HEK293T (cell line): ENCODE results near the gene LTBR.

Experiments used
- CTCF ChIA-PET: fragments of 350-600 bp; formaldehyde crosslinking; extraction: SDS; loops from one replicate; lab custom pipeline; 2021; ENCODE audit warnings: antibody characterized with exemption, inconsistent platforms; lab: Yijun Ruan, JAX
- POLR2A ChIA-PET: fragments of 350-600 bp; formaldehyde crosslinking; extraction: SDS; loops from one replicate; lab custom pipeline; 2020; ENCODE audit warnings: antibody characterized with exemption, inconsistent platforms; lab: Yijun Ruan, JAX
- DNase-seq: peaks from one replicate; pipeline ENCODE4 v3.0.0; 2012; ENCODE audit warnings: mixed read lengths; ENCODE audit errors: extremely low spot score
- ARNT ChIP-seq: fragments of 450-650 bp; IDR thresholded peaks from 2 replicates; pipeline ENCODE4 v1.6.1; 2017; ENCODE audit warnings: mild to moderate bottlenecking
- BHLHE40 ChIP-seq: fragments of 450-650 bp; IDR thresholded peaks from 2 replicates; pipeline ENCODE4 v1.6.1; 2016; ENCODE audit warnings: mild to moderate bottlenecking, moderate library complexity, borderline replicate concordance
- CTBP1 ChIP-seq: fragments of 450-650 bp; IDR thresholded peaks from 2 replicates; pipeline ENCODE4 v1.6.1; 2016; ENCODE audit warnings: borderline replicate concordance
- ELF4 ChIP-seq: fragments of 450-650 bp; IDR thresholded peaks from 2 replicates; pipeline ENCODE4 v1.6.1; 2017; ENCODE audit warnings: antibody characterized with exemption
- FOXA1 ChIP-seq: fragments of 450-650 bp; IDR thresholded peaks from 2 replicates; pipeline ENCODE4 v1.6.1; 2016; ENCODE audit warnings: mild to moderate bottlenecking
- FOXK2 ChIP-seq: fragments of 450-650 bp; IDR thresholded peaks from 2 replicates; pipeline ENCODE4 v1.6.1; 2016; ENCODE audit warnings: mild to moderate bottlenecking
- FOXM1 ChIP-seq: fragments of 450-650 bp; IDR thresholded peaks from 2 replicates; pipeline ENCODE4 v1.6.1; 2017; ENCODE audit warnings: mild to moderate bottlenecking, borderline replicate concordance
- HDGF ChIP-seq: fragments of 450-650 bp; IDR thresholded peaks from 2 replicates; pipeline ENCODE4 v1.6.1; 2017; ENCODE audit warnings: antibody characterized with exemption, borderline replicate concordance
- L3MBTL2 ChIP-seq: fragments of 450-650 bp; conservative IDR thresholded peaks from 2 replicates; pipeline ENCODE4 v1.6.1; 2016; ENCODE audit warnings: mild to moderate bottlenecking
- LEF1 ChIP-seq: fragments of 450-650 bp; IDR thresholded peaks from 2 replicates; pipeline ENCODE4 v1.6.1; 2017; ENCODE audit warnings: mild to moderate bottlenecking, borderline replicate concordance
- NFRKB ChIP-seq: fragments of 450-650 bp; IDR thresholded peaks from 2 replicates; pipeline ENCODE4 v1.6.1; 2016; ENCODE audit warnings: mild to moderate bottlenecking, moderate library complexity
- PKNOX1 ChIP-seq: fragments of 450-650 bp; IDR thresholded peaks from 2 replicates; pipeline ENCODE4 v1.6.1; 2016
- SP1 ChIP-seq: fragments of 450-650 bp; IDR thresholded peaks from 2 replicates; pipeline ENCODE4 v1.6.1; 2017
- SUZ12 ChIP-seq: fragments of 450-650 bp; IDR thresholded peaks from 2 replicates; pipeline ENCODE4 v1.6.1; 2016; ENCODE audit warnings: mild to moderate bottlenecking
- TARDBP ChIP-seq: fragments of 450-650 bp; IDR thresholded peaks from 2 replicates; pipeline ENCODE4 v1.6.1; 2016
- ZNF384 ChIP-seq: fragments of 450-650 bp; IDR thresholded peaks from 2 replicates; pipeline ENCODE4 v1.6.1; 2016

Gene LTBR

GRCh38 chr12:6374028-6374785 lies 9.8 kb upstream of the LTBR start:
- TF ChIP-seq FOXK2 (no peak), NFRKB (no peak), PKNOX1 (no peak), FOXA1 (no peak), SUZ12 (no peak), BHLHE40 (no peak), ZNF384 (no peak), LEF1 (no peak), SP1 (no peak), L3MBTL2 (no peak), ARNT (no peak), CTBP1 (no peak), HDGF (no peak), TARDBP (no peak), FOXM1 (no peak)
- ChIA-PET POLR2A (interaction anchor here (0.6 to 2.2 kb wide), 7 partner anchors 11 to 160 kb away, joined by 3 to 11 read pairs (median 4); partner anchors contain the start of genes GAPDH and VAMP1), CTCF (interaction anchor here (0.5 to 3.2 kb wide), 4 partner anchors 11 to 53 kb away, joined by 3 to 10 read pairs (median 4); no protein-coding TSS in a partner anchor)
- no peak for DNase-seq

DNA sequence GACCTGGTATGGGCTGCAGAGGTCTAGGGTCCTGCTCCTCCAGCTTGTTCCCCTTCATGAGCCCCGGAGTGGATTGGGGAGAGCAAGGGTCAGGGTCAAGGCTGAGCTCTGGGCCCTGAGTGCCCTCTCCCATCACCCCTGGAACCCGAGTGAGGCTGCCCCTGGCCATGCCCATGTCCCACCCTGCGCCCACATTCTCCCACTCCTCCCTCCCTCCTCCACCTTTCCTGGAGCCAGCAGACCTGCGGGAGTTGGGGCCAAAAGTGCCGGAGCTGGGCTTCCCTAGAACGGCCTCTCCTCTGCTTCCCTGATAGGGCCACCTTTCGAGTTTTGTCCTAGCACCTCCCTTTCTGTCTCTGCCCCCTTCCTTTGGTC lies 9.2 kb upstream of the LTBR start:
- ChIA-PET POLR2A (interaction anchor here (0.6 to 2.2 kb wide), 6 partner anchors 12 to 159 kb away, joined by 3 to 11 read pairs (median 6); partner anchors contain the start of genes GAPDH and VAMP1), CTCF (interaction anchor here (0.5 to 3.2 kb wide), 3 partner anchors 11 to 52 kb away, joined by 3 to 10 read pairs (median 5); no protein-coding TSS in a partner anchor)
- TF ChIP-seq SUZ12 (no peak), FOXK2 (no peak), LEF1 (no peak), HDGF (no peak), FOXA1 (no peak), FOXM1 (no peak), CTBP1 (no peak), L3MBTL2 (no peak), BHLHE40 (no peak), TARDBP (no peak), NFRKB (no peak), ZNF384 (no peak), ELF4 (no peak), SP1 (no peak), PKNOX1 (no peak), ARNT (no peak)
- DNase-seq, result no peak

DNA sequence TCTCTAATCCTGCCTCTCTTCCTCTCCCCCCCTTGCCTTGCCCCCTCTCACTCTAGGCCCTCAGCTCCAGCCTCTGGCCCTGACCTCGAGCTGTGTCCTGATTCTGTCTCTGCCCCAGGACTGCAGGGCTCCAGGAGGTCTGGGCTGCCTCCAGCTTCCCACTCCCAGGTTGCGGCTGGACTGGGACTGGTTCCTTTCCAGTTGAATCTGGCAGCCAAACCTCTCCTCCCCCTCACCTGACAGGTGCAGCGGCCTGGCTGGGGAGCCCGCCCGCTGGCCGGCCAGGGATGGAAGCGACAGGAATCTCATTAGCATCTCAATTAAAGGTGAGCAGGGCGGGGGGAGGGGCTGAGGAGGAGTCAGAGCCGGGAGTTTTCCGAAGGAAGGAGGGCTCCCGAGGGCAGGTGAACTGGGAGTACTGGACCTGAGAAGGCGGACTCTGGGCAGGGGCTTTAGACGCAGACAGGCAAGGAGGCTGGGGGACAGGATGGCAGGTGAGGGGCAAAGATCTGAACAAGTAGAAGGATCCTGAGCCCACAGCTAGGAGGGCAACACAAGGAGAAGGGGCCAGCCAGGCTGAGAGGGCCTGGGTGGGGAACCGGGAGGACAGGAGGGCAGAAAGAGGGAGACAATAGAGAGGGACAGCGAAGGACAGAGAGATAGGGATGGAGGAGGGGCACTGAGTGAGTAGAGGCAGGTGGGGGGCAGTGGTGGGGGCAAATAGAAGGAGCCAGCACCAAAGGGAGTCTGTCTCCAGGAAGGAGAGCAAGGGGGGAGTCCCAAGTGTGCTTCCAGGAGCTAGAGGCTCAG lies 8.5 kb upstream of the LTBR start, which contains the start of gene SCNN1A:
Gene SCNN1A, minus strand, starts transcription at position 295 of the 810 bp plus-strand sequence. CDS start 780 bp downstream, outside the sequence.
- no peak for DNase-seq
- ChIA-PET POLR2A (interaction anchor here (1.3 to 2.2 kb wide), 4 partner anchors 12 to 95 kb away, joined by 3 to 11 read pairs (median 7); partner anchors contain the start of gene VAMP1), CTCF (interaction anchor here (3.2 kb wide), 1 partner anchor 49 kb away, joined by 10 read pairs; no protein-coding TSS in a partner anchor)
- TF ChIP-seq PKNOX1 (no peak), FOXM1 (no peak), HDGF (no peak), ZNF384 (no peak), FOXA1 (no peak), CTBP1 (no peak), TARDBP (no peak)

- POLR2A ChIA-PET, result interaction anchor here (2.2 kb wide), 1 partner anchor 40 kb away, joined by 7 read pairs; no protein-coding TSS in a partner anchor
- TF ChIP-seq CTBP1 (no peak), L3MBTL2 (peak; percentile 73)
Observed at GRCh38 chr12:6376079-6376869, 7.7 kb upstream of the LTBR start.

More at GRCh38 chr12:6376079-6376869, 7.7 kb upstream of the LTBR start:
- DNase-seq, result peak; percentile 75
- CTCF ChIA-PET, result interaction anchor here (3.2 kb wide), 1 partner anchor 50 kb away, joined by 10 read pairs; no protein-coding TSS in a partner anchor
